Right lobe of liver (tissue), 4 donors: Measurements from ENCODE around the gene HLF.

Source experiments
- CTCF ChIP-seq, 4 donors: fragments of 200-600 bp in 3 of 4; fragments of 450-650 bp in 1 of 4; IDR thresholded peaks; one replicate each; pipeline versions ENCODE4 v1.5.1 to v1.8.0; 2016 to 2022; ENCODE audit warnings: antibody characterized with exemption in 4 of 4, mild to moderate bottlenecking in 2 of 4
- POLR2A ChIP-seq: fragments of 450-650 bp; IDR thresholded peaks from one replicate; pipeline ENCODE4 v1.6.1; 2017; ENCODE audit warnings: antibody characterized with exemption, mild to moderate bottlenecking
- donor health status: DM: no; HTN: no; CAD: no.
- donor health status: DM: no; HTN: no; CAD: no.
- donor health status: DM: no; HTN: yes; CAD: no.

DNA sequence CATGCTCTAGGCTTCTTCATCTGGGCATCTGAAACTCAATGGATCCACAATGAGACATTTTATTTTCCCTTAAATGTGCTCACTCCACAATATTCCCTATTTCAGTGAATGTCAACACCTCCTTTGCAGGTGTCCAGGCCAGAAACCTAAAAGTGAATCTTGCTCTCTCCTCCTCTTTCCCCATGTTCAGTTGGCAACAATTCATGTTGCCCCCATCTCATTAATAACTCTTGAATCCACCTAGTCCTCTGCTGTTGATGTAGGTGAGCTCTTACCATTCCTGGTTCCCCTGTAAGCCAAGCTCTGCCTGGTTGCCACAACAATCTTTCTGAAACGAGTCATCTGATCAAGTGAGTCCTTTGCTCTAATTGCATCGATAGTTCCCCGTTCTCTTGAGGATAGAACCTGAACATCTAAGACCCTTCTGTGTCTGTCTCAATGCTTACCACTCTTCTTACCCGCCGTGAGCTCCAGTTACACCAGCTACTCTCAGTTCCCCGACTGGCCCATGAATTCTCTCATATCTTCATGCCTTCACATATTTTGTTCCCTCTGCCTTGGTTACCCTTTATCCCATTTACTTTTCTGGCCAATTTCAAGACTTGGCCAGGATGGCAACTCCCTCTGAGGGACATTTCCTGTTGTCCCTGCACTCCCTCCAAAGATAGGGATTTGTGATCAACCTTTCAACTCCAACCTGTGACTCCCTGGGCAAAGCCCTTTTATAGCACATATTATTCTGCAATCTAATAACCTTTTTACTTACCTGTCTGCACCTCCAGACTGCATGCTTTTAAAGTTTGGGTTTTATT is 35.9 kb downstream of the HLF start:
- TF ChIP-seq CTCF (IDR thresholded peaks at IDR 0.05) (no peak), POLR2A (no peak)
